Erythroblast (primary cell): ENCODE results near the gene GPS2.
A peak's percentile ranks its signal among the peaks of the same experiment; 100 is the strongest.

ENCODE experiments used
- DNase-seq, 2 experiments: peaks; one replicate each; lab custom pipeline; 2025; lab: John Stamatoyannopoulos, UW
- GATA1 ChIP-seq: IDR thresholded peaks from 2 replicates; pipeline ENCODE4 v1.6.1; 2011; ENCODE audit warnings: low read depth, mild to moderate bottlenecking, control low read depth, low read length, moderate library complexity
- POLR2A ChIP-seq: IDR thresholded peaks from 2 replicates; pipeline ENCODE4 v1.6.1; 2011; ENCODE audit warnings: mild to moderate bottlenecking, low read length

GPS2 gene

GRCh38 chr17:7284911-7285310 lies 30.2 kb downstream of the GPS2 start:
- DNase-seq: no peak
- TF ChIP-seq GATA1: no peak
- no peak for TF ChIP-seq POLR2A

- TF ChIP-seq GATA1: no peak
Observed at GRCh38 chr17:7283471-7284216, 31.5 kb downstream of the GPS2 start.

DNA sequence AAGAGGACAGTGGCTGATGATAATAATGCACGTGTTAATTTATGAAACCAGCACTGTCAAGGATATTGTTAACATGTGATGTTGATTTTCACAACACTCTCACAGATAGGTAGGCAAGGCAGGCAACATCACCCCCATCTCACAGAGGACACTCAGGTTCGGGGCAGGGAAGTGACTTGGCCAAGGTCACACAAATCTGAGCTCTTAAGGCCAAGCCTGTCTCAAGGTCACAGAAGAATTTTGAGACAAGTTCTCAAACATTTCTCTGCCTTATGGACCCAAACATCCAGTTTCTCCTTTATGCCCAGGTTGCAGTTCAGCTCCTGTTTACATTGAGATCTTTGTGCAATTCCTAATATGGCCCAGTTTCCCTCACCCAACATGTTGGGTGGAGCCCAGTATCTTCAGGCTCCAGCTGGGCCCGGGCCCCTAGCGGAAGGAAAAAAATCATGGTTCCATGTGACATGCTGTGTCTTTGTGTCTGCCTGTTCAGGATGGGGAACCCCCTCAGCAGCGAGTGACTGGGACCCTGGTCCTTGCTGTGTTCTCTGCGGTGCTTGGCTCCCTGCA lies 32.3 kb downstream of the GPS2 start:
- DNase-seq: peak; percentile 93 to 94
- TF ChIP-seq GATA1: no peak
- TF ChIP-seq POLR2A: peak; percentile 68

More at GRCh38 chr17:7283471-7284216, 31.5 kb downstream of the GPS2 start:
- no peak for DNase-seq

DNA sequence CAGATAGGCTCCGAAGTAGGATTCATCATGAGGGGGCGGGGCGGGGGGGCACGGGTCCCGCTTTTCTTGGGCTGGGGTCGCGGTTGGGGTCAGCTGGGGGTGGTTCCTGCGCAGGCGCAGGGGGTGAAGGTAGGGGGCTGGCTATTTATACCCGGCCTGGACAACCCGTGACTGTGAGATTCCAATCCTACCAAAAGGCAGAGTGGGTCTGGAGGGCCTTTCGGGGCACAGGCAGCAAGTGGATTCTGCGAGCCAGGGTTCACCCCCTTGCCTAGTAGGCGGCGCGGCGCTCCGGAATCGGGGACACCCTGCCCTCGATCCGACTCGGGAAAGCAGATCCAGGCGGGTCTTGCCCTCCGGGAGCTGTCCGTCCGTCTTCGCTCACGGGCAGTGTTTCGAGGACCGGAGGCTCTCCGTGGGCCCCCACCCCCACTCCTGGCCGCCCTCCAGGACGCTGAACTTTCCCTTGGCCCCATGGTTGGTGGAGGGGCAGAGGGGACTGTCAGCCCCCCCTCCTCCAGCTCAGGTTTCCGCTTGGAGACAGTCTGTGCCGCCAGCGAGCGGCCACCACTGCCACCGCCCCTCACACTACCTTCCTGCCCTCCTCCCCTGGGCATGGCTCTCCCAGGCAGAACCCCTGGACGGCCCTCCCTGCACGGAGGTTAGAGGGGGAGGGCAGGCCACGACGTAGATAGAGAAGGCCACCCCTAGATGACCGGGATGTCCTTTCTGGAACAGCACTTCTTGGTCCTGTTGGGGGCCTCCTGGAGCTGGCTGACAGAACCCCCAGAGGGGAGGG lies 33.0 kb downstream of the GPS2 start:
- TF ChIP-seq POLR2A (no peak), GATA1 (no peak)
- peak; percentile 74 to 81 for DNase-seq

GRCh38 chr17:7281074-7281952 lies 33.8 kb downstream of the GPS2 start, which contains the start of gene SLC2A4:
TSS of gene SLC2A4 (plus strand) at chr17:7281718. CDS start at chr17:7281935, 217 bp downstream.
- TF ChIP-seq POLR2A (peak; percentile 71), GATA1 (no peak)
- peak; percentile 96 to 98 for DNase-seq

DNA sequence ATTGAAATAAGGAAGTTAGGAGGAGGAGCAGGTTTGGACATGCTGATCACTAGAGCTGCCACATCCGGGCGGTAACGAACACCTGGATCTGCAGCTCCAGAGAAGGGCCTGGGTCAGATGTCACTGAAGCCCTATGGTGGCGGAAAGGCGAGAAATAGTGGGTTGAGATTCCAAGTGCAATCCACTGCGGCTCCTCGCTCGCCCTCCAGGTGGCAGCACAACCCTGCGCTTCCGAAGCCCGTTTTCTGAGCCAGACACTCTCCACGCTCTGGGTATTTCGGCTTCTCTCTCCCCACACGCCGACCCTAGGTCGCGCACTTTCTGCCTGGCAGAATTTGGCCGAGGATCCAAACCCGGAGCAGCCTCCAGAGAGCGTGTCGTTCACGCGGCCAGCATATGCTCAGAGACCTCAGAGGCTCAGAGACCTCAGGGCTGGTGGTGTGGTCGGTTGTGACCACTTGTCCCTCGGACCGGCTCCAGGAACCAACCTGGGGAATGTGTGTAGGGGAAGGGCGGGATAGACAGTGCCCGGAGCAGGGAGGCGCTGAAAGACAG lies 34.6 kb downstream of the GPS2 start:
- no peak for TF ChIP-seq GATA1
- no peak for TF ChIP-seq POLR2A

GRCh38 chr17:7279448-7279847 lies 35.7 kb downstream of the GPS2 start:
- no peak for DNase-seq
- TF ChIP-seq GATA1 (no peak), POLR2A (no peak)

More for the DNA sequence above, 34.6 kb downstream of the GPS2 start:
- peak; percentile 92 to 94 for DNase-seq

DNA sequence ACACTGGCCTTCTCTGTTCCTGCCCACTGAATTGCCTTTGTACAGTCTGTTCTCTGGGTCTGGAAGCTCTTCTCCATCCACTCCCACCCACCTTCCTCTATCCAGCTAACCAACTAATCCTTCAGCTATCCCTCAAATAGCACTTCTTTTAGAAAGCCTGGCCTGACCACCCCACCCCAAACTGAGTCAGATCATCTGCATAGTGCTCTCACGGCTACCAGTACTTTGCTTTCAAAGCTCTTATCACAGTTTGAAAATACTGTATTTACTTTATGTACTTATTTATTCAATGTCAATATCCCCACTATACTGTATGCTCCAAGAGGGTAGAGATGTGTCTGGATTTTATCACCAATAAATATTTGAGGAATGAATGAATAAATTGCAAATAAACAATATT lies 48.4 kb downstream of the GPS2 start:
- no peak for TF ChIP-seq GATA1
- no peak for TF ChIP-seq POLR2A
- DNase-seq: no peak

DNA sequence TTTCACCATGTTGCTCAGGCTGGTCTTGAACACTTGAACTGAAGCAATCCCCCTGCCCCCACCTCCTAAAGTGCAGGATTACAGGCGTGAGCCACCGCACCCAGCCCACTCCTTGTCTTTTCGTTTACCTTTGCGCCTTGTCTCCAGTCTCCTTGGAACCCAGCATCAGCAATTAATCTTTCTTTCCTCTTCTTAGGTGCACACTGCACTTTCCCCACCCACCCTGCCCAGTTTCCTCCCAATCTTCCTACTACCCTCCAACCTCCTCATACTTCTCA lies 51.4 kb downstream of the GPS2 start:
- TF ChIP-seq GATA1 (no peak), POLR2A (no peak)

DNA sequence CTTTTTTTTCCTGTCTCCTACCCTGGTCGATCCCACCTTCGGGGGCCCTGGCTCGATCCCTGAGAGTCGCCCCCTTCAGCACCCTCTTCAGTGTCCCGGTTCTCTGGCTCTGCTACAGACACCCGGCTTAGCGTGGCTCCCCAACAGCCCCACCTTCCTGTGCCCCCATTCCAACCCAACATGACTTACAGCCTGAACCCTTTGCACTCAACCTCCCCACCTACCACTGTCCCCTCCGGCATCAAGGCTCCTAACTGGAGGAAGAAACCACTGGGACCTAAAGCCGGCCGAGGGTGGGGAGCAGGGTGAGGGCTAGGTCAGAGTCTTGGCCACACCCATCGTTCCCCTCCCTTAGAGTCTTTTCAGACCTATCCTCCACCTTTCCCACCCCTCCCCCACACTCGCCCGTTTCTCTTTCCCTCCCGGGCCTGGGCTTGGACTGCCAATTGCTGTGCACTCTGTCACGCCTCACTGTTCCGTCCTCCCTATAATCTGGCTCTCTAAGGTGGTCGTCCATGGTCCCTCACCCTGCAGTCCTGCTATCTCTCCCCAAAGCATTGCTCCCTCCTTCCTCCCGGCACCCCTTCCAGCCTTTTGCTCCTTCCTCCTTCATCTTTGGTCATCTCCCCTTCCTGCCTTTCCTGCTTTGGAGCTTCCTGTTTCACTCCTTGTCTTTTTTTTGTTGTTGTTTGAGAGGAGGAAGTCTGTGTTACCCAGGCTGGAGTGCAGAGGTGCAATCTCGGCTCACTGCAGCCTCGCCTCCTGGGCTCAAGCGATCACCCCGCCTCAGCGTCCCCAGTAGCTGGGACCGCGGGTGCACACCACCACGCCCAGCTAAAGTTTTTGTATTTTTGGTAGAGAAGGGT lies 52.0 kb downstream of the GPS2 start:
- no peak for TF ChIP-seq POLR2A
- no peak for TF ChIP-seq GATA1
- peak in 1 of 2 experiments; percentile 46 for DNase-seq

More for the DNA sequence above, 51.4 kb downstream of the GPS2 start:
- no peak for DNase-seq
